GM19372 (cell line): ENCODE data around the gene FMC1.
"Not testable (repeated sequence)": the region's sequence is repeated elsewhere in the genome, so short reads cannot be mapped to it uniquely, and the experiment has no call there.

ENCODE experiments used
- ATAC-seq: cut with Tn5 transposase; IDR thresholded peaks from one replicate; pipeline ENCODE4 v1.9.1; 2021; ENCODE audit warnings: mild to moderate bottlenecking, low read depth, moderate library complexity; ENCODE audit not compliant: unreplicated experiment

Gene FMC1

DNA sequence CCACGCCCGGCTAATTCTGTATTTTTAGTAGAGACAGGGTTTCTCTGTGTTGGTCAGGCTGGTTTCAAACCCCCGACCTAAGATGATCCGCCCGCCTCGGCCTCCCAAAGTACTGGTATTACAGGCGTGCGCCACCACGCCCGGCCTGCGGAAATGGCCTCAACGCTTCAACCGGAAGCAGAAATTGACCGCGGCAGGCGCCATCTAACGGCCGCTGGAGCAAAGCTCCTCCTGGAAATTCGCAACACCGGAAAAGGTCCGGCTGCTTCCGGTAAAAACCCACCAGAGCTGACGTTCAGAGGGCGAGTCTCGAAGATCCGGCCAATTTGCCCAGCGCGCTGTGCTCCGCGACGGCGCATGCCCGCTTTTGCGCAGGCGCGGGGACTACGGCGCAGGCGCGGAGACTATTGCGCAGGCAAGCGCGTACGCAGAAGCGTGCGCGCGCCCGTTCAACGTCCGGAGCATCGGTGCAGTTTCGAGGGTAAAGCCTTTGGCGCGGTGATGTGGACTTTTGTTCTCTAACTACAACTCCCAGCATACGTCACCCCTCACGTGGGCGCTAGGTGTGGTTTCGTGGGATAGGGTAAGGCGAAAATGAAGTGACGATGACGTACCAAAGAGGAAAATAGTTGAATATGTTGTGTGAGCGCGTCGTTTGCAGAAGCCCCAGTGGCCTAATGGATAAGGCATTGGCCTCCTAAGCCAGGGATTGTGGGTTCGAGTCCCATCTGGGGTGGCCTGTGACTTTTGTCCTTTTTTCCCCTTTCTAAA is 915 bp upstream of the FMC1 start:
- peak; percentile 82 for ATAC-seq

DNA sequence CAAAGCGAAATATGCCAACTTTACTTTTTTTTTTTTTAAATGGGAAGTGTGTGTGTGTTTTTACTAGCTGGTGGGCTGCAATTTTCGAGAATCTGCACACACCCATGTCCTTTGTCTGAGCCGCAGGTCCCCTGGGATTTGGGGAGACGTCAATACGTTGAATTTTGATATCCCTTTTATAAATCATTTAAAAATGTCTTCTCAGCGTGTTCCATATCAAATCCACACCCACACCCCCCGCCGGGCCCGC is 404 bp upstream of the FMC1 start:
- no peak for ATAC-seq

DNA sequence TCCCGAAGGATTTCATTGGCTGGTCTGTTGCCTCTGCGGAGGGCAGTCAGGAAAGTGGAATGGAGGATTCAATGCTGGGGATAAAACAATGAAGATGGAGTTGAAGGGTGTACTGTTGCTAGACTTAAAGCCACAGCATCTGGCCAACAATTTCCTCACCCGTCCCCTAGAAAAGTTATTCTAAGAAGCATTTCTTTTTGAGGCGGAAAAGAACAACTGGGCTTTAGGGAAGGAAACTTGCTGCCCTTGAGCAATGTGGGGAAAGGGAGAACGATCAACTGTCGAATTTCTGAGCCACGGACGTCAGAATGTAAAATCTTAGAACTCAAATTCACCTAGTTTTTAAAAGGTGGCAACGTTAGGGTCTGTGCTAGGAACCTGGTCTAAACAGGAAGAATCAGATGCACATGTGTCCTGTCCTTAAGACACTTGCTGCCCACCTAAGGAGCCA is 664 bp downstream of the FMC1 start:
- ATAC-seq: no peak

DNA sequence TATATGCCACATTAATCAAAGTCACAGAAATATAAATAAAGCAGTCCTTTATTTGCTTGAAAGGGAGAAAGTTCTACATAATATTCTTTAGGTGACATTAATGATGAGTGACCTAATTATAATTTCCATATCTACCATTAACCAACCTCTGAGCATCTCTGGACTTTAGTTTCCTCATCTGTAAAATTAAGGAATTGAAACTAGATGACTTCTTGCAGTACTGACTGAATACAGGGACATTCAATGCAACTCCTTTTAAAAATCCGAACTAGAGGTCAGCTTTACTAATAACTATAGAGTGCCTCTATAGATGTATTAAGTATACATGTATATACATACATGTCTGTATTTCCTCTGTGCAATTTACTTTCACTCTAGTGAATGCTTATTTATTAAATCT is 3.9 kb downstream of the FMC1 start:
- ATAC-seq: no peak

DNA sequence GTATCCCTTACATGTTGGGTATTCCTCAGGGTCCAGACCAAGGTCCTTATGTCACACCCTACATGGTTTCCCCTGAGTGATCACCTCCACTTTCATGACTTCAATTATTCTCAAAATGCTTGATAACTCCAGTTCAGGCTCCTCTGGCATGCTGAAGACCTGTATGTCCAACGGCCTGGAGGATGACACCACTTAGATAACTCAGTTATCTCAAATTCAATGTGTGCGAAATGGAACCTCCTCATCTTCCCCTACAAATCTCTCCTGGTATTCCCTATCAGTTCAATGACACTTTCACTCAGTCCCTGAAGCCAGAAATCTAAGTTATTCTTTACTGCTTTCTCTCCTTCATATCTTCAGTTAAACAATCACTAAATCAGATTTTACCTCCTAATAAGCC is 9.9 kb downstream of the FMC1 start:
- no peak for ATAC-seq

DNA sequence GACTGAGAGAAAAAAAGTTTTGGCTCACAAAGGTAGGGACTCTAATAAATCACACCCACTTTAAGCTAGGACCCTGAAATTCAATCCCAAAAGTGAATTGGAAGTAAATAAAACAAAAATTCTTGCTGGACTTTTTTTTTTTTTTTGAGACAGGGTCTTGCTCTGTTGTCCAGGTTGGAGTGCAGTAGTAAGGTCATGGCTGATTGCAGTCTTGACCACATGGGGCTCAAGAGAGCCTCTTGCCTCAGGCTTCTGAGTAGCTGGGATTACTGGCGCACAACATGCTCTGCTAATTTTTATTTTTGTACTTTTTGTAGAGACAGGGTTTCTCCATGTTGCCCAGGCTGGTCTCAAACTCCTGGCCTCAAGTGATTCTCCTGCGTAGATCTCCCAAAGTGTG is 13.6 kb downstream of the FMC1 start:
- no peak for ATAC-seq

DNA sequence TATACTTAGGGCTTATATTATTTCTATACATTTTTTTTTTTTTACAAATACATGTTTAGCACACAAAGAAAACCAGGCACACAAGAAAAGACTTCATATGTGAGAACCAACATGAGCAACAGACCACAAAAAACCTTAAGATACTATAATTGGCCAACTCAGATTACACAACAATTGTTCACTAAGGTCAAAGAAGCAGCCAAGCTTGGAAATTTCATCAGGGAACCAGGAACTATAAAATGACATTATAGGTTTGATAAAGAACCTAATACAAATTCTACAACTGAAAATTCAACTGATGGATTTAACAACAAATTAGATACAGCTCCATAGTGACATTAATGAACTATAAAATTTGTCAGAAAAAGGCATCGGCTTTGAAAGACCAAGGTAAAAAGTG is 14.2 kb downstream of the FMC1 start:
- ATAC-seq: no peak

DNA sequence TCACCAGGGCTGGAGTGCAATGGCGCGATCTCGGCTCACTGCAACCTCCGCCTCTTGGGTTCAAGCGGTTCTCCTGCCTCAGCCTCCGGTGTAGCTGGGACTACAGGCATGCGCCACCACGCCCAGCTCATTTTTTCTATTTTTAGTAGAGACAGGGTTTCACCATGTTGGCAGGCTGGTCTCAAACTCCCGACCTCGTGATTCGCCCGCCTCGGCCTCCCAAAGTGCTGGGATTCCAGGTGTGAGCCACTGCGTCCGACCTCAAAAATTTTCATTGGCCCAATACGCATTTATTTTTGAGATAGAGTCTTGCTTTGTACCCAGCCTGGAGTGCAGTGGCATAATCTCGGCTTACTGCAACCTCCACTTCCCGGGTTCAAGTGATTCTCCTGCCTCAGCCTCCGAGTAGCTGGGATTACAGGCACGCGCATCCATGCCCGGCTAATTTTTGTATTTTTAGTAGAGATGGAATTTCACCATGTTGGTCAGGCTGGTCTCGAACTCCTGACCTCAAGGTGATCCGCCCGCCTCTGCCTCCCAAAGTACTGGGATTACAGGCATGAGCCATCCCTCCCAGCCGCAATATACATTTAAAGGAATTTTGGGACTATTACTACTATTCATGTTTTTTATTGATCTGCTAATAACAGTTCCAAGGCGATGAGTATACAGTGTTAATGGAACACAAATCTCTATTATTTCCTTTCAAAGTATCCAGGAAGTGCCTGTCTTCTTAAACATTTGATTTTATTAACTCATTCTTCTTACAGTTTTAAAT is 16.8 kb downstream of the FMC1 start:
- not testable (repeated sequence) for ATAC-seq

DNA sequence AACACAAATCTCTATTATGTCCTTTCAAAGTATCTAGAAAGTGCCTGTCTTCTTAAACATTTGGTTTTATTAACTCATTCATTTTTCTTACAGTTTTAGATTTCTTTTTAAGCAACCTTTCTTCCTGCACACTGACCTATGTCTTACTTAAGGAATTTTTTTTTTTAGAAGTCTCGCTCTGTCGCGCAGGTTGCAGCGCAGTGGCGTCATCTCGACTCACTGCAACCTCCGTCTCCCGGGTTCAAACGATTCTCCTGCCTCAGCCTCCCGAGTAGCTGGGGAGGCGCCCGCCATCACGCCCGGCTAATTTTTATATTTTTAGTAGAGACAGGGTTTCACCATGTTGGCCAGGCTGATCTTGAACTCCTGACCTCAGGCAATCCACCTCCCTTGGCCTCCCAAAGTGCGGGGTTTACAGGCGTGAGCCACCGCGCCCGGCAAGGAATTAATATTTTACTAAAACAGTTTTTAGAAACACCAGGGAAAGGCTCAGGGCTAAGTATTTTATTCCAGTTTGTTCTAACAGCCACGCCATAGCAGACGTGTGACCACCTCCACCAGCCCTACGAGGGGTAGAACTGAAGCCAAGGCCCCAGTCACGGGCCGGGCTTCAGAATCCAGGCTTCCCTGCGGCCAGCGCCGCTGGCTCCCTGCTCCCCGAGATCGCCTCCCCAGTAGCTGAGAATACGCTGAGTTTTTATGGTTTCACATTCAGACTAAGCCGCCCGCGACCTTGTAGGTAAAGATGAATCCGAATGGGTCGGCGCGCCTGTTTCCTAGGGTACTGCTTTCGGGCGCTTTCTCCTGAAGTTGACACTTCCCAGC is 17.6 kb downstream of the FMC1 start:
- ATAC-seq: peak; percentile 14

DNA sequence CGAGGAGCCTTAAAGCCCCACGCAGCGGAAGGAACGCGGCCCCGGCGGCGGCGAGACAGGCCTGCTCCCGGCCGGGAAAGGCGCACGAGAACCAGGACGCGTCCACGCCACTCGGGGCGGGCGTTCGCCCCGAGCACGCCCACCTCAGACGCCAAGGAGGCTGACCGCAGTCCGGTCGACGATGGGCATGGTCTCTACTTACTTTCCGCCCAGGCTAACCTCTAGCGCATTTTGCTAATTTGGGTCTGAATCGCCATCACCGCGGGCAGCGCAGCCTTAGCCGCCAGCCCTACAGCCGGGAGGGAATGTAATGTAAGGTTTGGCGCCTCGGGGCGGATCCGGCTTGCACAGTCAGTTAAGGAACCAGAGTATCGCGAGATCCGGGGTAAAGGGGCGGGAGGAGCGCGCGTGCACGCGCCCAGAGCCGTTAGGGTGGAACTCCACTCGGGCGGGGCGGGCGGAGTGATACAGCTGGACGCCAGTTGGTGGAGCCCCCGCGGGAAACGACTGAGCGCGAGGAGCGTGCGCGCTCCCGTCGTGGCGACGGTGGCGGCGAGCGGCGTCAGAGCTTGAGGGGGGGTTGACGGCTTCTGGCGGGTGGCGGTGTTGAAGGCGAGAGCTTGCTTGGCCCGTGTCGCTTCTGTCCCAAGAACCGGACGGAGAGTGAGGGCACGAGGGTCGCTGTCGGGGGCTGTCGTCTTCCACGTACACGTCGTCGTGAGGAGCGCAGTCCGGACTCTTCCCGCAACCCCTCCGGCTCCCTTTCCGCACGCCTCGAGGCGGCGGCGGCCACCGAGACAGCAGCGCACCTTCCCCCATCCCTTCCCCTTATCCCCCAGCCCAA is 18.5 kb downstream of the FMC1 start, which contains the start of gene LUC7L2:
TSS of gene LUC7L2 (plus strand) at position 529 of the 844 bp plus-strand sequence. CDS start 368 bp downstream, outside the sequence.
- ATAC-seq: peak; percentile 66

DNA sequence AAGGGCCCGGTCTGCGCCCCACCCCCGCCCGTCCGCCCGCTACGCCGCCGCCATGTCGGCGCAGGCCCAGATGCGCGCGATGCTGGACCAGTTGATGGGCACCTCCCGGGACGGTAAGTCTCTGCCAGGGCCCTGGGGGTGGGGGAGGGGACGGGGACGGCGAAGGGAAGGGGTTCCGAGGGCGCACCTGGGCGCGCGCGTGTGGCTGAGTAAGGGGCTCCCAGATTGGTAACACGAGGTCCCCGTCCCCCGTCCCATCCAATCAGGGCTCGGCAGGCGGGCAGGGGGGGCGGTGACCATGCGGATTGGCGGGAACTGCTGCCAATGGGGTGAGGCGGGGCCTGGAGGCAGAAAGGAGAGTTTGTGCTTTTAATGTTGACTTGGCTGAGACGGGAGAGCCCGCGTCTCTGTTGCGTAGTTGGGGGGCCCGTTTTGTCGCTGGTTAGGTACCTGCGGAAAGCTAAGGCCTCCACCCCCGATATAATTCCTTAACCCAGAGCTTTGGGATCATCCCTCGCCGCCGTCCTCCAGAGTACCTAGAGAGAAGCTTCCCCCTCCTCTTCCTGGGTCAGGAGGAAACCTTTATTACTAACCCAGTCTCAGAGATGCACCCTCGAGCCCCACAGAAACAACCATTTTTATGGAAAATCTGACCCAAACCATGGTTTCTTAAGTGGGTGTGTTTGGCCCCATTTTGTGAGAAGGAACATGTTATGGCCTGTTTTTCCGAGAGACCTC is 19.2 kb downstream of the FMC1 start:
- peak; percentile 64 for ATAC-seq

DNA sequence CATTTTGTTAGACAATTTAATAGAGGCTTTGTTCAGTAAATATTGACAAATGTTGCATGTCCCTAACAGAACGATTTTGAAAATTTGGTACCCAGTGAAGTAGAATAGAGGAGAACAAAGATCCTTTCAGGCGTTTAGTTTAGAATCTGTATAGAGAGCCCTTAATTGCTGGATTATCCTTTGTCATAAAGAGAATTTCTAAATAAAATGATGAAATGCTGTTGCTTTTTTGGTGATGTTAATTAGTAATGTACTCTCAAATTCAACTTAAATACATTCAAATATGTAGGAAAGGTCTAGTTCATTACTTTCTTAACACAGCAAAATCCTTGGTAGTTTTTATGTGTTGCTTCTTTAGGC is 19.8 kb downstream of the FMC1 start:
- no peak for ATAC-seq

DNA sequence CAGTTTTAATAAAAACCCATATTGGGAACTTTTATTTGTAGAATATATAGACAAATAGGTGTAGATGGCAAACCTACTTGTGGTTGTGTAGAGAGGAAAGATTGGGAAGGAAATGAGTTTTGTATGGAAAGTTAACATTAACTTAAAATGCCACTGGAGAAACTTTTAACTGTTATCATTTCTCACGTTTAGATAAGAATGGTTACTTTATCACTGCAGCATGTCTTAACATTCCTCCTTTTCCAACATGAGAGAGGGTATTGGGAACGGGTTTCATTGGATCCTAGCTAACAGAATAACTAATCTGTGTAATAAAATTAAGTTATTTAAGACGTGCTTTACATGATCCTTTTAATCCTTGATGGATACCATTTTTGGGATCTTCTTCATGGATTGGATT is 20.4 kb downstream of the FMC1 start:
- ATAC-seq: no peak

DNA sequence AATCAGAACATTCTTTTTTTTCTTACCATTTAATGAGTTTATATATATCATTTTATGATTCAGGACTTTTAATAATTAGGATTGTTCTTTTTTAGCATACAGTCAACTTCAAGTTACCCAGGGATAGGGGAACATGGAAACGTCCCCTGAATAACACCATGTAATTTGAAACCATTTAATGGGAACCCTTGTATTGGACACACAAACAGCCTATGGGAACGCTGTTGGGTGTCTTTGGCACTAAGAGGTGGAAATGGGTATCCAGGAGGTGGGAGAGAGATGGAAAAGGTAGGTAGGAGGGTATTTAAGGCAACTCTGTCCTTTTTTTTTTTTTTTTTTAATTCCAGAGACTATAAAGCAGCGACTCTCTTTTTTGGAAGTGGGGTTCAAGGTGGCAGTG is 21.2 kb downstream of the FMC1 start:
- no peak for ATAC-seq

DNA sequence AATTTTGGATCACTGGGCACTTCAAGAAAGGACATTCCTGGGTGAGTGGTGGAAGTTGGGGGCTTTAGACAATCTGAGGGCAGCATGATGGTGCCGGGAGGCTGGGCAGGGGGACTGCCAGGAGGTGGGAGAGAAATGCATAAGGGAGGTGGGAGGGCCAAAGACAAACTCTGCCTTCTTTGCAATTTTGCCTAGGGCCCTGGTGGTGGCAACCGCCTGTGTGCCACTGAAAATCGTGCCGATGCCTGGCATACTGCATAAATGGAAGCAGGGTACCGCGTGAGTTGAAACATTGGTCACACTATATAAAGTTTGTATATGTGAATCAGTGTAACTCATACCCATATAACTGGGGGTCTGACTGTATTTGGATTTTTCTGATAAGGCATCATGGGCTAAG is 21.8 kb downstream of the FMC1 start:
- ATAC-seq: no peak

DNA sequence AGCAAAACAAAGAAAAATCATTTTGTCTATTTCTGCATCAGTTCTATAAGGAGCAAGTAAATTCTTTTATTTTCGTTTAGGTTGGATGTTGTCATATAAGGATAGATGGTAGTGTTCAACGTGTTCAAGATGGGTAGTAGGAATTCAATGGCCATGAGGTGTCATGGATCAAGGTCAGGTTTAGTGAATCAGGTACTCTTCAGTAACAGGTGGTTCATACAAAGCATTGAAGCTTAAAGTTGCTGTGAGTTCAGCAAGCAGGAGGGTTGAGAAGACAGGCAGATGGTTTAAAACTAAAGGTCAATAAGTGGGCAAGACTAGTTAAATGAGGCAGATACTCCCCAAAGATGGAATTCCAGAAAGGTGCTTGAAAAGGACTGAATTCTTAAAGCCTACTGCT is 24.2 kb downstream of the FMC1 start:
- ATAC-seq: no peak

DNA sequence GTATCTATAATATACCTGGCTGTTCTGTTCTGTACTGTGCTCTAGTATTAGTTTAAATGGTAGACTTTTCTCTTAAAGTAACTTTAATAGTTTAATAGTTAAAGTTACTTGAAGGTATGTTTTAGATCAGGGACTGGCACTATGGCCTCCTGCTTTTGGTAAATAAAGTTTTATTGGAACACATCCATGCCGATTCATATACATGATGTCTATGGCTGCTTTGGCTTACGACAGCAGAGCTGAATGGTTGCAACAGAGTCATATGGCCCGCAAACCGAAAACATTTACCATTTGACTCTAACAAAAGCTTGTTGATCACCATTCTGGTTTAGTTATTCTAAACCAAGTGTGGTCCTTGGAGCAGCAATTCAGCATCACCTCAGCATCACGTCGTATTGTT is 25.3 kb downstream of the FMC1 start:
- no peak for ATAC-seq

DNA sequence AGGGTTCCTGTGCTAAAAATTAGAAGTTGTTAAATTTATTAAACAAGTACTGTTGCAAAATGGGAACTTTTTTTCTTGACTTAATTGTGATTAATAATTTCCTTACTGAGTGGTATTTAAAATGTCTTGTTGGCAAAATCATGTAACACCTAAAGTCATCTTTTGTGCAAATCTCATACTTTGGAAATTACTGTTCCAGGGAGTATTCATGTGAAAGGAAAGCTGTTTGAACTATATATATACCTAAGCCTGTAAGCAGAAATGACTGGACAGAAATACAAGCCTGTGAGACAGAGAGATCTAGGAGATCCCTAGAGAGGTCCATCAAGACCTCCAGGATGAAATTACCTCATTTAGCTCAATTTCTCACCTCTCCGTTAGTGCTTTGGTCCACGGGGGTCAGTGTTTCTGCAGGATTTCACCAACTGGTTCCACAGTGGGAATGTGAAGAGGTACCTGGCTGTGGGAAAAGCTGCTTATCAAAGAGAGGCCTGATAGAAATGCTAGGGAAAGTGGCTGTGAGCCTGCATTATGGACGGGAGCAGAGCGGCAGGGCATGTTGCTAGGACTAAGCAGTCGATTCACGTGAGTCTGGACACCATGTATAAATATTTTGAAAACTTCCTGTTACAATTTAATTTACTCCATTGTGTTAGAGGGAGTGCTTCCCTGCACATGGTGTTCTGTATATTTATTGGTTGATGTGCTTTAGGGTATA is 26.5 kb downstream of the FMC1 start:
- no peak for ATAC-seq

DNA sequence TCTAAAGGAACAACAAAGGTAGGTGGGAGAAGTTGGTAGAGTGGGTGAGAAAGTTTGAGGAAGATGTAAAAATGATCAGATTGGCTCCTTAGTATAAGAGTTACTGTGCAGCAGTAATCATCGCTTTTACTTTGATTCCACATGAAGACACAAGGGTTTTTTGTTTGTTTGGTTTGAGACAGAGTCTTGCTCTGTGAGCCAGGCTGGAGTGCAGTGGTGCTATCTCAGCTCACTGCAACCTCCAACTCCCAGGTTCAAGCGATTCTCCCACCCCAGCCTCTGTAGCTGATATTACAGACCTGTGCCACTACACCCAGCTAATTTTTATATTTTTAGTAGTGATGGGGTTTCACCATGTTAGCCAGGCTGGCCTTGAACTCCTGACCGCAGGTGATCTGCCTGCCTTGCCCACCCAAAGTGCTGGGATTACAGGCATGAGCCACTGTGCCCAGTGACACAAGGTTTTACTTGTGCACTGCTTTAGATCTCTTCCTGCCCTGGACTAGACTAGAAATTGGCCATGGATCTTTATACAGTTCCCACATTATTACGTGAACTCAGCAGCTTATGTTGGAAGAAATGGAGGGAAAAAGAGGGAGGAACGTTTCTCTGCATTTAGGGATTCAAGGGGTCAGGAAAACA is 29.3 kb downstream of the FMC1 start:
- no peak for ATAC-seq
